H1 (cell line): ENCODE results near the gene C1orf185. TPM values are rescaled to one million over a fixed set of nuclear protein-coding genes. Genes with fewer than 3 reads are reported as not detected.

ENCODE experiments used
- CTCF ChIA-PET: fragments of 300-600 bp; sonication (Branson Sonifier 250); formaldehyde crosslinking; loops from one replicate; lab custom pipeline; 2021; ENCODE audit not compliant: partially characterized antibody; lab: Charles Lee
- POLR2A ChIA-PET: fragments of 300-600 bp; sonication (Branson Sonifier 250); formaldehyde crosslinking; loops from one replicate; lab custom pipeline; 2021; ENCODE audit warnings: inconsistent platforms; ENCODE audit not compliant: partially characterized antibody; lab: Charles Lee
- DNase-seq, 2 experiments: peaks; one replicate each; pipeline versions ENCODE4 v3.0.0 to v3.0.0-alpha.2; 2010 to 2022; ENCODE audit warnings: low spot score in 2 of 2, low read depth in 1 of 2, mixed read lengths in 1 of 2
- FAIRE-seq: peaks from 2 replicates; lab custom pipeline; 2011; peaks lifted over from hg19 to GRCh38; lab: Jason Lieb, UNC
- H2AFZ ChIP-seq: 2 replicates; pipeline ENCODE4 v1.8.1; 2012; ENCODE audit warnings: low read length, inconsistent platforms
- H2AK5ac ChIP-seq: 2 replicates; pipeline ENCODE4 v1.6.1; 2013; ENCODE audit warnings: low read depth, low read length
- H2BK120ac ChIP-seq: replicated peaks from 2 replicates; pipeline ENCODE3; 2013; ENCODE audit warnings: low read depth, low read length, inconsistent platforms
- H2BK12ac ChIP-seq: 2 replicates; pipeline ENCODE4 v1.6.1; 2013; ENCODE audit warnings: low read depth, low read length
- H2BK15ac ChIP-seq: 2 replicates; pipeline ENCODE4 v1.6.1; 2013; ENCODE audit warnings: low read length
- H2BK20ac ChIP-seq: 2 replicates; pipeline ENCODE4 v1.6.1; 2013; ENCODE audit warnings: low read length
- H2BK5ac ChIP-seq: 2 replicates; pipeline ENCODE4 v1.6.1; 2013; ENCODE audit warnings: low read depth, low read length
- H3K14ac ChIP-seq: 2 replicates; pipeline ENCODE4 v1.6.1; 2013; ENCODE audit warnings: inconsistent platforms; ENCODE audit not compliant: insufficient read length
- H3K18ac ChIP-seq: 2 replicates; pipeline ENCODE4 v1.6.1; 2013; ENCODE audit warnings: low read length; ENCODE audit errors: extremely low read depth
- H3K23ac ChIP-seq: 2 replicates; pipeline ENCODE4 v1.6.1; 2013; ENCODE audit warnings: inconsistent platforms; ENCODE audit not compliant: insufficient read length
- H3K23me2 ChIP-seq: 2 replicates; pipeline ENCODE4 v1.6.1; 2013; ENCODE audit warnings: low read depth, low read length
- H3K27ac ChIP-seq: 2 replicates; pipeline ENCODE4 v1.6.1; 2011; ENCODE audit warnings: low read depth, low read length, inconsistent platforms
- H3K27me3 ChIP-seq, 4 experiments: replicated peaks in 1 of 4; 1 replicate in 1 of 4; 2 replicates in 3 of 4; pipeline versions ENCODE4 v1.6.1 to v1.8.1; 2011 to 2013; ENCODE audit warnings: low read length in 3 of 4, mild to moderate bottlenecking in 3 of 4, inconsistent platforms in 2 of 4, mixed read lengths in 2 of 4, moderate library complexity in 1 of 4; ENCODE audit not compliant: control insufficient read depth in 3 of 4, insufficient read depth in 3 of 4; ENCODE audit errors: extremely low read depth in 1 of 4
- H3K36me3 ChIP-seq, 4 experiments: 2 replicates each; pipeline versions ENCODE4 v1.6.1 to v1.8.1; 2011 to 2013; ENCODE audit warnings: mild to moderate bottlenecking in 4 of 4, low read length in 3 of 4, moderate library complexity in 2 of 4, control low read depth in 1 of 4, inconsistent platforms in 1 of 4; ENCODE audit not compliant: insufficient read depth in 4 of 4, control insufficient read depth in 2 of 4
- H3K4ac ChIP-seq: replicated peaks from 2 replicates; pipeline ENCODE3; 2013; ENCODE audit warnings: low read length, low read depth, mixed read lengths, inconsistent platforms; ENCODE audit not compliant: insufficient read length
- H3K4me1 ChIP-seq, 4 experiments: replicated peaks in 1 of 4; 1 replicate in 1 of 4; 2 replicates in 3 of 4; pipeline versions ENCODE4 v1.6.1 to v1.8.1; 2011 to 2013; ENCODE audit warnings: low read length in 3 of 4, inconsistent platforms in 2 of 4, mixed read lengths in 1 of 4; ENCODE audit not compliant: insufficient read depth in 4 of 4, control insufficient read depth in 3 of 4
- H3K4me2 ChIP-seq, 2 experiments: 2 replicates each; pipeline versions ENCODE4 v1.6.1 to v1.8.1; 2011 to 2013; ENCODE audit warnings: low read depth in 2 of 2, low read length in 2 of 2, control low read depth in 1 of 2, inconsistent platforms in 1 of 2, mild to moderate bottlenecking in 1 of 2; ENCODE audit not compliant: insufficient read depth in 1 of 2
- H3K4me3 ChIP-seq, 4 experiments: fragments of 200-600, 300-600 bp in 1 of 4; sonication (generic), shearing (Covaris generic), sonication (Bioruptor Twin) in 1 of 4; 2 replicates each; pipeline versions ENCODE4 v1.5.1 to v1.8.1; 2011 to 2016; ENCODE audit warnings: low read length in 4 of 4, low read depth in 3 of 4, control low read depth in 2 of 4, inconsistent platforms in 2 of 4, mild to moderate bottlenecking in 2 of 4, mixed read lengths in 1 of 4, moderate library complexity in 1 of 4; ENCODE audit not compliant: insufficient read depth in 2 of 4; ENCODE audit errors: extremely low read depth in 1 of 4
- H3K56ac ChIP-seq: replicated peaks from 2 replicates; pipeline ENCODE3; 2013; ENCODE audit warnings: low read depth, mild to moderate bottlenecking, mixed read lengths, low read length, inconsistent platforms; ENCODE audit not compliant: insufficient read length
- H3K79me1 ChIP-seq: 2 replicates; pipeline ENCODE4 v1.6.1; 2013; ENCODE audit warnings: low read depth, low read length, control low read depth
- H3K79me2 ChIP-seq, 2 experiments: 2 replicates each; pipeline versions ENCODE4 v1.6.1 to v1.8.1; 2012 to 2013; ENCODE audit warnings: low read length in 2 of 2, mild to moderate bottlenecking in 2 of 2, inconsistent platforms in 1 of 2; ENCODE audit not compliant: insufficient read depth in 2 of 2, control insufficient read depth in 1 of 2
- H3K9ac ChIP-seq, 4 experiments: replicated peaks in 1 of 4; 1 replicate in 1 of 4; 2 replicates in 3 of 4; pipeline versions ENCODE4 v1.6.1 to v1.8.1; 2011 to 2013; ENCODE audit warnings: low read depth in 3 of 4, low read length in 3 of 4, control low read depth in 2 of 4, mild to moderate bottlenecking in 2 of 4, moderate library complexity in 2 of 4, inconsistent platforms in 1 of 4; ENCODE audit errors: extremely low read depth in 1 of 4
- H3K9me3 ChIP-seq, 2 experiments: 2 replicates each; pipeline versions ENCODE4 v1.6.1 to v1.8.1; 2012 to 2013; ENCODE audit warnings: mild to moderate bottlenecking in 2 of 2, moderate library complexity in 2 of 2, control low read depth in 1 of 2, inconsistent platforms in 1 of 2, low read depth in 1 of 2, low read length in 1 of 2, mixed read lengths in 1 of 2; ENCODE audit not compliant: insufficient read depth in 2 of 2
- H4K20me1 ChIP-seq, 2 experiments: replicated peaks in 1 of 2; 2 replicates each; pipeline versions ENCODE3 to v1.8.1; 2011 to 2013; ENCODE audit warnings: inconsistent platforms in 2 of 2, low read length in 2 of 2, mild to moderate bottlenecking in 1 of 2; ENCODE audit not compliant: insufficient read depth in 2 of 2, control insufficient read depth in 1 of 2
- H4K5ac ChIP-seq: 2 replicates; pipeline ENCODE4 v1.6.1; 2013; ENCODE audit warnings: low read length, low read depth, mixed read lengths, inconsistent platforms; ENCODE audit not compliant: insufficient read length
- H4K8ac ChIP-seq: 2 replicates; pipeline ENCODE4 v1.8.0; 2013; ENCODE audit warnings: mild to moderate bottlenecking, moderate library complexity, low read length, inconsistent platforms; ENCODE audit not compliant: insufficient read depth; ENCODE audit errors: extremely low read depth
- H4K91ac ChIP-seq: replicated peaks from 2 replicates; pipeline ENCODE3; 2013; ENCODE audit warnings: low read length, mixed read lengths, inconsistent platforms; ENCODE audit not compliant: insufficient read length
- ASH2L ChIP-seq: fragments of 200-600, 300-600 bp; sonication (generic); IDR thresholded peaks from one replicate; pipeline ENCODE4 v1.7.1; 2017; ENCODE audit warnings: low read length
- CHD2 ChIP-seq: IDR thresholded peaks from 2 replicates; pipeline ENCODE4 v1.6.1; 2012; ENCODE audit warnings: low read length, improper control_type of control experiment
- CREB1 ChIP-seq: IDR thresholded peaks from 2 replicates; pipeline ENCODE4 v1.6.1; 2012; ENCODE audit warnings: inconsistent platforms
- EP300 ChIP-seq, 2 experiments: IDR thresholded peaks; 1 replicate in 1 of 2; 2 replicates in 1 of 2; pipeline ENCODE4 v1.6.1; 2011 to 2012; ENCODE audit warnings: low read depth in 2 of 2, low read length in 2 of 2, mild to moderate bottlenecking in 2 of 2, borderline replicate concordance in 1 of 2, inconsistent platforms in 1 of 2, moderate library complexity in 1 of 2
- GTF2F1 ChIP-seq: IDR thresholded peaks from 2 replicates; pipeline ENCODE4 v1.6.1; 2012; ENCODE audit warnings: low read depth, low read length, improper control_type of control experiment, borderline replicate concordance
- HDAC2 ChIP-seq, 2 experiments: fragments of 300-600 bp in 1 of 2; sonication (generic) in 1 of 2; IDR thresholded peaks; 2 replicates each; pipeline ENCODE4 v1.6.1; 2011 to 2012; ENCODE audit warnings: low read depth in 2 of 2, low read length in 2 of 2, mild to moderate bottlenecking in 2 of 2, moderate library complexity in 2 of 2, borderline replicate concordance in 1 of 2, inconsistent platforms in 1 of 2
- MAFK ChIP-seq: IDR thresholded peaks from 2 replicates; pipeline ENCODE4 v1.6.1; 2012; ENCODE audit warnings: low read depth, mild to moderate bottlenecking, improper control_type of control experiment, low read length
- POU5F1 ChIP-seq: IDR thresholded peaks from 2 replicates; pipeline ENCODE4 v1.6.1; 2011; ENCODE audit warnings: low read depth, mild to moderate bottlenecking, low read length, moderate library complexity
- RNF2 ChIP-seq: fragments of 200-900, 300-1000 bp; sonication (generic); IDR thresholded peaks from 2 replicates; pipeline ENCODE4 v1.7.1; 2016; ENCODE audit warnings: borderline replicate concordance, low read depth, mild to moderate bottlenecking, antibody characterized with exemption, low read length; ENCODE audit not compliant: poor library complexity, severe bottlenecking; ENCODE audit errors: missing control alignments
- RXRA ChIP-seq: IDR thresholded peaks from 2 replicates; pipeline ENCODE4 v1.6.1; 2011; ENCODE audit warnings: low read depth, mild to moderate bottlenecking, low read length, moderate library complexity; ENCODE audit not compliant: insufficient read depth
- SIX5 ChIP-seq: IDR thresholded peaks from 2 replicates; pipeline ENCODE4 v1.6.1; 2011; ENCODE audit warnings: mild to moderate bottlenecking, low read depth, low read length
- SP2 ChIP-seq: IDR thresholded peaks from 2 replicates; pipeline ENCODE4 v1.6.1; 2012; ENCODE audit warnings: mild to moderate bottlenecking, low read length, inconsistent platforms
- TCF12 ChIP-seq: IDR thresholded peaks from 2 replicates; pipeline ENCODE4 v1.6.1; 2011; ENCODE audit warnings: low read depth, mild to moderate bottlenecking, low read length
- WGBS, 2 experiments: shearing (Covaris generic) in 1 of 2; methylation state at CpG; one replicate each; pipeline versions ENCODE4 v1.1.6 to v1.1.7; 2013 to 2015; ENCODE audit warnings: low lambda C conversion rate in 2 of 2, mixed read lengths in 2 of 2, inconsistent platforms in 1 of 2, low coverage in 1 of 2, missing lambda C conversion rate in 1 of 2; ENCODE audit not compliant: insufficient replicate concordance in 2 of 2, insufficient coverage in 1 of 2, insufficient read length in 1 of 2; ENCODE audit errors: extremely low coverage in 1 of 2, missing lambda C conversion rate in 1 of 2; 5-methylcytosine and 5-hydroxymethylcytosine counted together
- polyA plus RNA-seq, 7 experiments: library from polyadenylated mRNA; depleted of rRNA in 3 of 7; stranded (reverse) in 5 of 7; unstranded in 2 of 7; fragments of >200 nt in 5 of 7; fragments of 200-250 nt in 2 of 7; gene quantifications; 1 replicate in 5 of 7; 2 replicates in 1 of 7; 4 replicates in 1 of 7; pipeline versions ENCODE4 v1.2.1 to v1.2.3, GENCODE V29; 2011 to 2013; ENCODE audit warnings: missing spikeins in 2 of 7, mixed read lengths in 2 of 7
- total RNA-seq: library from RNA; stranded (reverse); fragmentation: NEBNext Ultra II Directional; extraction: Animal tissue kit (Norgen Biotek cat#: 25700); gene quantifications from 2 replicates; pipeline ENCODE4 v1.2.1, GENCODE V29; 2021
- TF ChIP-seq, protein P1 (sequence below): IDR thresholded peaks from 2 replicates; pipeline ENCODE4 v1.6.1; 2011; ENCODE audit warnings: low read depth, mild to moderate bottlenecking, low read length; ENCODE audit not compliant: insufficient read depth

C1orf185 gene
- total and polyA plus RNA-seq, 2 of the 8 experiments (the other 6 are each of a cell fraction or from before 2014, with no cell fraction given) = not detected

DNA sequence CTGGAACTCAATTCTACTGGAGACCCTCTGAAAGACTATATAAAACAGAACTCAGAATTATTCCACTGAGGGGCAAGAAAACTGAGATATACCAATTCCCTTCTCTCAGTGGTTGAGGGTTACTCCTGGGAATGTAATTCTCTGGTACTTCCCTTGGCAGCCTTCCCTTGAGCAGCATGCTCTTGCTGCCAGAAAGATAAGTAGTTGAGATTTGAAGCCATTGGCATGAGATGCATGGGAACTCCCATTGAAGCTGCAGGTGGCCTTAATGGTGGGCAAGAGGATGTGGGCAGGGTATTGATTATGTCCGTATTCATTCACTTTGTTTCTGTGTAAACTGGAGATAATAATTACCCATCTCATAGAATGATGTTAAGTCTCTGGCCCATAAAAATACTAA lies 28.6 kb upstream of the C1orf185 start:
- no peak for DNase-seq
- H3K4me3 ChIP-seq = no peak overlapping the region
- H3K18ac ChIP-seq = no peak overlapping the region
- no peaks in the 10 kb centered on the region for H3K9me3 ChIP-seq
- peaks cover 2% of the 10 kb centered on the region; the same call in 1 of the 2 replicates for H3K23me2 ChIP-seq
- 78% methylated on average over 1 of the region's 1 CpG; no CpG with 5 or more reads in 1 of the 2 experiments for WGBS, 2 experiments
- no peak overlapping the region for H3K14ac ChIP-seq
- no peak overlapping the region for H3K4ac ChIP-seq
- H2BK12ac ChIP-seq = no peak overlapping the region
- no peak overlapping the region for H2BK15ac ChIP-seq
- H2BK120ac ChIP-seq = no peak overlapping the region
- H4K8ac ChIP-seq = no peak overlapping the region
- H3K4me1 ChIP-seq = no peaks in the 10 kb centered on the region
- no peaks in the 10 kb centered on the region for H3K27me3 ChIP-seq
- CTCF ChIA-PET = no interaction called here
- H4K91ac ChIP-seq = no peak overlapping the region
- H3K36me3 ChIP-seq = no peaks in the 10 kb centered on the region
- no peak overlapping the region for H3K27ac ChIP-seq
- no peak overlapping the region for H2BK20ac ChIP-seq
- H3K79me1 ChIP-seq = no peaks in the 10 kb centered on the region
- H3K9ac ChIP-seq = no peak overlapping the region
- H3K79me2 ChIP-seq = no peaks in the 10 kb centered on the region
- no peaks in the 10 kb centered on the region for H4K20me1 ChIP-seq
- H2AK5ac ChIP-seq = no peak overlapping the region
- H4K5ac ChIP-seq = no peak overlapping the region
- no peak overlapping the region for H2BK5ac ChIP-seq
- H3K4me2 ChIP-seq = no peak overlapping the region
- FAIRE-seq = no peak
- no peak overlapping the region for H3K23ac ChIP-seq
- H2AFZ ChIP-seq = no peak overlapping the region
- POLR2A ChIA-PET = no interaction called here
- H3K56ac ChIP-seq = no peak overlapping the region
- TF ChIP-seq, protein P1, sequence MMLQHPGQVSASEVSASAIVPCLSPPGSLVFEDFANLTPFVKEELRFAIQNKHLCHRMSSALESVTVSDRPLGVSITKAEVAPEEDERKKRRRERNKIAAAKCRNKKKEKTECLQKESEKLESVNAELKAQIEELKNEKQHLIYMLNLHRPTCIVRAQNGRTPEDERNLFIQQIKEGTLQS = no peak
- TF ChIP-seq HDAC2 (IDR thresholded peaks at IDR 0.05; ENCODE audit: borderline replicate concordance in 1 of 2, low read depth in 2 of 2, low read length in 2 of 2) (no peak), POU5F1 (no peak), EP300 (IDR thresholded peaks at IDR 0.05; ENCODE audit: borderline replicate concordance in 1 of 2, low read depth in 2 of 2, low read length in 2 of 2) (no peak), RNF2 (no peak), SIX5 (no peak), CHD2 (no peak), TCF12 (no peak), CREB1 (no peak), ASH2L (no peak), RXRA (no peak), GTF2F1 (no peak), MAFK (no peak), SP2 (no peak)
